IMR-90 (cell line): ENCODE data around the gene FEZ2. TPM values are rescaled to one million over a fixed set of nuclear protein-coding genes. Genes with fewer than 3 reads are reported as not detected.
A peak's percentile ranks its signal among the peaks of the same experiment; 100 is the strongest.

Source experiments
- ATAC-seq: fragments of 200-7000 bp; cut with Tn5 transposase; 2 replicates; pipeline ENCODE4 v1.9.1; 2020; ENCODE audit warnings: low read depth, mild to moderate bottlenecking, moderate library complexity
- BruUV-seq: library from RNA; stranded (reverse); fragments of 400-500 nt; replicated peaks from 2 replicates; lab custom pipeline; 2021; lab: Mats Ljungman, UMichigan
- CTCF ChIA-PET: fragments of 300-600 bp; formaldehyde crosslinking; extraction: SDS; loops from one replicate; lab custom pipeline; 2021; ENCODE audit warnings: antibody characterized with exemption; lab: Yijun Ruan, JAX
- POLR2A ChIA-PET: fragments of 300-600 bp; sonication (Branson Sonifier 250); formaldehyde crosslinking; loops from one replicate; lab custom pipeline; 2022; ENCODE audit warnings: antibody characterized with exemption; ENCODE audit not compliant: unreplicated experiment; lab: Charles Lee
- DNase-seq: peaks from one replicate; pipeline ENCODE4 v3.0.0; 2013
- H2AFZ ChIP-seq: replicated peaks from 2 replicates; pipeline ENCODE3; 2013; ENCODE audit warnings: low read length, mild to moderate bottlenecking; ENCODE audit not compliant: poor library complexity
- H2AK5ac ChIP-seq: 2 replicates; pipeline ENCODE4 v1.6.1; 2013; ENCODE audit warnings: low read depth, low read length, inconsistent platforms
- H2AK9ac ChIP-seq: replicated peaks from 2 replicates; pipeline ENCODE3; 2013; ENCODE audit warnings: mild to moderate bottlenecking, low read depth, low read length, moderate library complexity; ENCODE audit not compliant: poor library complexity
- H2BK120ac ChIP-seq: 2 replicates; pipeline ENCODE4 v1.6.1; 2013; ENCODE audit warnings: low read depth, low read length, inconsistent platforms
- H2BK15ac ChIP-seq: 3 replicates; pipeline ENCODE4 v1.6.1; 2013; ENCODE audit warnings: low read depth, low read length, inconsistent platforms
- H2BK20ac ChIP-seq: 2 replicates; pipeline ENCODE4 v1.6.1; 2013; ENCODE audit warnings: low read depth, mild to moderate bottlenecking, inconsistent platforms, low read length, moderate library complexity
- H2BK5ac ChIP-seq: 2 replicates; pipeline ENCODE4 v1.6.1; 2013; ENCODE audit warnings: mild to moderate bottlenecking, low read depth, low read length, inconsistent platforms; ENCODE audit not compliant: poor library complexity, severe bottlenecking
- H3K14ac ChIP-seq: replicated peaks from 2 replicates; pipeline ENCODE4 v1.6.1; 2013; ENCODE audit warnings: low read depth, low read length, inconsistent platforms
- H3K18ac ChIP-seq: 2 replicates; pipeline ENCODE4 v1.6.1; 2013; ENCODE audit warnings: low read depth, low read length, control low read depth
- H3K23ac ChIP-seq: 2 replicates; pipeline ENCODE4 v1.6.1; 2013; ENCODE audit warnings: low read depth, low read length, inconsistent platforms
- H3K27ac ChIP-seq: 2 replicates; pipeline ENCODE4 v1.5.1; 2013; ENCODE audit warnings: mild to moderate bottlenecking, control low read depth, low read length; ENCODE audit not compliant: insufficient read depth
- H3K27me3 ChIP-seq: 2 replicates; pipeline ENCODE4 v1.6.1; 2013; ENCODE audit warnings: low read length; ENCODE audit not compliant: control insufficient read depth, insufficient read depth
- H3K36me3 ChIP-seq: 2 replicates; pipeline ENCODE4 v1.6.1; 2013; ENCODE audit warnings: low read length, mixed read lengths; ENCODE audit not compliant: control insufficient read depth, insufficient read depth
- H3K4ac ChIP-seq: 2 replicates; pipeline ENCODE4 v1.6.1; 2013; ENCODE audit warnings: low read depth, low read length, inconsistent platforms
- H3K4me1 ChIP-seq: 2 replicates; pipeline ENCODE4 v1.6.1; 2013; ENCODE audit warnings: low read length, mixed read lengths; ENCODE audit not compliant: control insufficient read depth, insufficient read depth
- H3K4me2 ChIP-seq: 2 replicates; pipeline ENCODE4 v1.6.1; 2013; ENCODE audit warnings: low read depth, mild to moderate bottlenecking, control low read depth, low read length, moderate library complexity
- H3K4me3 ChIP-seq: 2 replicates; pipeline ENCODE4 v1.5.1; 2013; ENCODE audit warnings: low read depth, mild to moderate bottlenecking, control low read depth, low read length, moderate library complexity; ENCODE audit not compliant: insufficient read depth
- H3K56ac ChIP-seq: 2 replicates; pipeline ENCODE4 v1.6.1; 2013; ENCODE audit warnings: low read length, inconsistent platforms; ENCODE audit not compliant: insufficient read depth; ENCODE audit errors: extremely low read depth
- H3K79me1 ChIP-seq, 2 experiments: 2 replicates each; pipeline ENCODE4 v1.6.1; 2013; ENCODE audit warnings: low read length in 2 of 2, inconsistent platforms in 1 of 2, low read depth in 1 of 2
- H3K9ac ChIP-seq: 2 replicates; pipeline ENCODE4 v1.6.1; 2013; ENCODE audit warnings: low read depth, low read length, control low read depth
- H3K9me1 ChIP-seq: 2 replicates; pipeline ENCODE4 v1.6.1; 2013; ENCODE audit warnings: low read length, inconsistent platforms; ENCODE audit not compliant: insufficient read depth
- H3K9me3 ChIP-seq: 2 replicates; pipeline ENCODE4 v1.6.1; 2013; ENCODE audit warnings: low read length; ENCODE audit not compliant: control insufficient read depth, insufficient read depth
- H4K20me1 ChIP-seq: 2 replicates; pipeline ENCODE4 v1.6.1; 2013; ENCODE audit warnings: low read length, inconsistent platforms; ENCODE audit not compliant: insufficient read depth
- H4K5ac ChIP-seq: 2 replicates; pipeline ENCODE4 v1.6.1; 2013; ENCODE audit warnings: mild to moderate bottlenecking, low read depth, low read length, control low read depth
- H4K8ac ChIP-seq, 2 experiments: 2 replicates each; pipeline ENCODE4 v1.6.1; 2013; ENCODE audit warnings: low read depth in 2 of 2, low read length in 2 of 2, control low read depth in 1 of 2, inconsistent platforms in 1 of 2
- H4K91ac ChIP-seq: 2 replicates; pipeline ENCODE4 v1.6.1; 2013; ENCODE audit warnings: low read depth, low read length, inconsistent platforms; ENCODE audit not compliant: insufficient read depth
- MAFK ChIP-seq: IDR thresholded peaks from 2 replicates; pipeline ENCODE4 v1.6.1; 2012; ENCODE audit warnings: low read depth, low read length, improper control_type of control experiment
- RCOR1 ChIP-seq: IDR thresholded peaks from 2 replicates; pipeline ENCODE4 v1.6.1; 2012; ENCODE audit warnings: mild to moderate bottlenecking, low read length, improper control_type of control experiment; ENCODE audit not compliant: insufficient replicate concordance
- WGBS, 2 experiments: methylation state at CpG; one replicate each; pipeline versions ENCODE4 v1.1.5 to v1.1.7; 2013; ENCODE audit warnings: missing lambda C conversion rate in 2 of 2; ENCODE audit not compliant: insufficient read length in 1 of 2; ENCODE audit errors: extremely low coverage in 2 of 2; 5-methylcytosine and 5-hydroxymethylcytosine counted together
- dilution Hi-C: fragments of 300-500 bp; cut with HindIII; formaldehyde crosslinking; loops from one replicate; pipeline ENCODE4 v1.14.3; 2018; ENCODE audit warnings: low sequenced_read_pairs; ENCODE audit not compliant: unreplicated experiment
- in situ Hi-C: fragments of 300-500 bp; cut with MboI; formaldehyde crosslinking; loops from 3 replicates; pipeline ENCODE4 v1.14.3; 2019; ENCODE audit warnings: low sequenced_read_pairs, inconsistent platforms, mixed read lengths
- intact Hi-C: fragments of 100-400 bp; cut with micrococcal nuclease; formaldehyde crosslinking; loops from 2 replicates; pipeline ENCODE4 v1.10.0; 2022
- polyA plus RNA-seq, 3 experiments: library from polyadenylated mRNA; depleted of rRNA; stranded (reverse); fragments of >200 nt; gene quantifications; 2 replicates each; pipeline ENCODE4 v1.2.3, GENCODE V29; 2012; ENCODE audit warnings: low replicate concordance in 1 of 3
- total RNA-seq: library from RNA; depleted of rRNA; stranded (reverse); fragments of >200 nt; gene quantifications from 2 replicates; pipeline ENCODE4 v1.2.3, GENCODE V29; 2012

The FEZ2 gene
- total and polyA plus RNA-seq, 2 of the 4 experiments (the other 2 are of a cell fraction): 19.4 to 31.6 TPM

DNA sequence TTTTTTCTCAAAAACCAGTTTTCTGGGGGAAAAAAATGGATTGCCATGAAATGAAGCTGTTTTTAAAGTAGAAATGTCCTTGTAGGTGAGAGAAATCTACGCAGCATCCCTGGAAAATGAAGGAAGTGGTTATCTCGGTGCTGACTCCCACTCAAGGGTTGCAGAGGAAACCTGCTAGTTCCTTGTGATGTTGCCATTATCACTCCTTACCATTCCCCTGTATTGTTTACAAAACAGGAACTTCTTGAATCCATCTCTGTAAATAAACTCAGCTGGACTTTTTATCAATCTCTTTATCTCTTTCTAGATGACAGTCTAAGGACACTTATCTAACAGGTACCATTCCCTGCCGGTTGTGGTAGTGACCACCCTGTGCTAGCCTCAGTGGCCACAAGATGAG, 61.2 kb downstream of the FEZ2 start:
- no TSS peak for BruUV-seq
- Histone ChIP-seq H3K4me1 (peaks cover 11% of the 10 kb centered on the region; the same call in 1 of the 2 replicates), H3K4me2 (no peak overlapping the region), H2BK5ac (no peak overlapping the region), H3K27ac (no peak overlapping the region), H4K5ac (no peak overlapping the region), H3K18ac (no peak overlapping the region), H2BK15ac (no peak overlapping the region), H3K9me3 (no peaks in the 10 kb centered on the region), H4K91ac (no peak overlapping the region), H3K79me1 (peaks cover 23 to 84% of the 10 kb centered on the region in 2 experiments), H3K9ac (no peak overlapping the region), H3K36me3 (peaks cover 48% of the 10 kb centered on the region), H3K56ac (no peak overlapping the region), H2BK120ac (no peak overlapping the region), H3K4me3 (no peak overlapping the region), H4K8ac (peak overlapping the region in 1 of 2 experiments; percentile 24; a peak in 1 of 4 replicates), H4K20me1 (no peaks in the 10 kb centered on the region), H3K9me1 (peaks cover 35% of the 10 kb centered on the region), H2AK5ac (no peak overlapping the region), H3K14ac (no peak overlapping the region), H2BK20ac (no peak overlapping the region), H3K23ac (no peak overlapping the region; the same call in 1 of the 2 replicates), H2AFZ (no peak overlapping the region), H3K4ac (no peak overlapping the region), H2AK9ac (no peak overlapping the region), H3K27me3 (no peaks in the 10 kb centered on the region)
- no peak for DNase-seq
- in situ Hi-C loops (no loop called here), intact Hi-C loops (no loop called here), dilution Hi-C loops (no loop called here)
- CTCF ChIA-PET: no interaction called here
- TF ChIP-seq MAFK: no peak
- no peak for TF ChIP-seq RCOR1
- ATAC-seq: no peak
- POLR2A ChIA-PET: no interaction called here
- no CpG with 5 or more reads among the region's 3 CpGs for WGBS, 2 experiments
